ENCODE results near the gene ZNF784. TPM values are rescaled to one million over a fixed set of nuclear protein-coding genes. Genes with fewer than 3 reads are reported as not detected.
A peak's percentile ranks its signal among the peaks of the same experiment; 100 is the strongest.

Gene ZNF784
- total RNA-seq, 4 donors from 2014 or later = 1.5 to 6.9 (median 1.9) TPM

GRCh38 chr19:55581823-55582223, 42.5 kb downstream of the ZNF784 start:
- H3K27me3 ChIP-seq = no peaks in the 10 kb centered on the region
- 33 to 45% methylated on average over 6 of the region's 6 CpGs for WGBS, 2 donors
- no peak overlapping the region for H3K4me3 ChIP-seq
- H3K4me1 ChIP-seq = peaks cover 0 to 43% (median 18%) of the 10 kb centered on the region in 4 donors
- H3K36me3 ChIP-seq = peaks cover 0 to 27% (median 0%) of the 10 kb centered on the region in 3 donors
- DNase-seq (ENCODE audit: low spot score in 2 of 2) = no peak
- H3K27ac ChIP-seq = no peak overlapping the region
- no peaks in the 10 kb centered on the region for H3K9me3 ChIP-seq
- TF ChIP-seq CTCF (IDR thresholded peaks at IDR 0.05) = no peak
- no peak for TF ChIP-seq EP300 (IDR thresholded peaks at IDR 0.05)
- no peak for TF ChIP-seq POLR2A (IDR thresholded peaks at IDR 0.05)

GRCh38 chr19:55581145-55581822, 43.1 kb downstream of the ZNF784 start:
- TF ChIP-seq EP300 (IDR thresholded peaks at IDR 0.05) (no peak), CTCF (IDR thresholded peaks at IDR 0.05) (no peak), POLR2A (IDR thresholded peaks at IDR 0.05) (no peak)
- WGBS, 2 donors = 35 to 45% methylated on average over 12 of the region's 12 CpGs
- H3K36me3 ChIP-seq = peaks cover 0 to 33% (median 0%) of the 10 kb centered on the region in 3 donors
- no peak for DNase-seq (ENCODE audit: low spot score in 2 of 2)
- peaks cover 0 to 37% (median 14%) of the 10 kb centered on the region in 4 donors for H3K4me1 ChIP-seq
- H3K9me3 ChIP-seq = no peaks in the 10 kb centered on the region
- peak overlapping the region; percentile 73 to 97 (median 90) for H3K4me3 ChIP-seq
- H3K27ac ChIP-seq = peak overlapping the region; percentile 81 to 98 (median 94)
- H3K27me3 ChIP-seq = no peaks in the 10 kb centered on the region

- Histone ChIP-seq H3K27ac (peak within 1 kb of the TSS; percentile 81 to 98 (median 94)), H3K36me3 (peaks cover 0 to 34% (median 0%) of the 10 kb centered on the region in 3 donors), H3K27me3 (no peaks in the 10 kb centered on the region), H3K9me3 (no peaks in the 10 kb centered on the region), H3K4me1 (peaks cover 0 to 31% (median 8%) of the 10 kb centered on the region in 4 donors), H3K4me3 (peak within 1 kb of the TSS; percentile 73 to 97 (median 90))
- DNase-seq (ENCODE audit: low spot score in 2 of 2) = peak; percentile 60 to 82
- WGBS, 2 donors = 1 to 2% methylated on average over 16 to 24 of the region's 24 CpGs
- no peak for TF ChIP-seq CTCF (IDR thresholded peaks at IDR 0.05)
- peak in 1 of 2 donors; percentile 62 for TF ChIP-seq EP300 (IDR thresholded peaks at IDR 0.05)
- no peak for TF ChIP-seq POLR2A (IDR thresholded peaks at IDR 0.05)
Measured at GRCh38 chr19:55580628-55581144, 43.7 kb downstream of the ZNF784 start, which contains the start of gene ZNF579. Gene ZNF579 (minus strand): TSS chr19:55580848. CDS start chr19:55579639, 1,209 bp downstream.

- WGBS, 2 donors = 9 to 10% methylated on average over 18 to 20 of the region's 20 CpGs
Measured at GRCh38 chr19:55579766-55580621, 44.4 kb downstream of the ZNF784 start.

More at GRCh38 chr19:55579766-55580621, 44.4 kb downstream of the ZNF784 start:
- Histone ChIP-seq H3K4me1 (peaks cover 0 to 24% (median 5%) of the 10 kb centered on the region in 4 donors), H3K27ac (peak overlapping the region; percentile 81 to 98 (median 94)), H3K4me3 (peak overlapping the region; percentile 73 to 97 (median 90)), H3K9me3 (no peaks in the 10 kb centered on the region), H3K36me3 (peaks cover 0 to 34% (median 0%) of the 10 kb centered on the region in 3 donors), H3K27me3 (no peaks in the 10 kb centered on the region)
- no peak for TF ChIP-seq CTCF (IDR thresholded peaks at IDR 0.05)
- no peak for TF ChIP-seq EP300 (IDR thresholded peaks at IDR 0.05)
- no peak for TF ChIP-seq POLR2A (IDR thresholded peaks at IDR 0.05)
- DNase-seq (ENCODE audit: low spot score in 2 of 2) = no peak

All from tibial nerve (tissue), 4 donors.